ENCODE data around the gene EXOC3L4.
"Not testable (repeated sequence)": the region's sequence is repeated elsewhere in the genome, so short reads cannot be mapped to it uniquely, and the experiment has no call there.

Gene EXOC3L4

GRCh38 chr14:103094406-103095209, at the start of gene EXOC3L4:
TSS of gene EXOC3L4 (plus strand) at chr14:103094725. CDS start at chr14:103100220, 5,495 bp downstream.
- no peak for DNase-seq (ENCODE audit: low spot score)

GRCh38 chr14:103045371-103045869, 49.1 kb upstream of the EXOC3L4 start:
- no peak for DNase-seq (ENCODE audit: low spot score)

DNA sequence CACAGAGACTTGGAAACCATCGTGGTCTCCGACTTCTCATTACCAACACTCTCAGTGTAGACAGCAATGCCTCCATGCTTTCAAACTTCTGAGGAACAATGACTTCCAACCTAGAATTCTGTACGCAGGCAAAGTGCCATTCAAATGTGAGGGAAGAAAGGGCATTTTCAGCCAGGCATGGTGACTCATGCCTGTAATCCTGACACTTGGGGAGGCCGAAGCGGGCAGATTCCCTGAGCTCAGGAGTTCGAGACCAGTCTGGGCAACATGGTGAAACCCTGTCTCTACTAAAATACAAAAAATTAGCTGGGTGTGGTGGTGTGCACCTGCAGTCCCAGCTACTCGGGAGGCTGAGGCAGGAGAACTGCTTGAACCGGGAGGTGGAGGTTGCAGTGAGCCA, 47.1 kb upstream of the EXOC3L4 start:
- DNase-seq (ENCODE audit: low spot score): not testable (repeated sequence)

- DNase-seq (ENCODE audit: low spot score): no peak
Observed at GRCh38 chr14:103050935-103051334, 43.6 kb upstream of the EXOC3L4 start.

DNA sequence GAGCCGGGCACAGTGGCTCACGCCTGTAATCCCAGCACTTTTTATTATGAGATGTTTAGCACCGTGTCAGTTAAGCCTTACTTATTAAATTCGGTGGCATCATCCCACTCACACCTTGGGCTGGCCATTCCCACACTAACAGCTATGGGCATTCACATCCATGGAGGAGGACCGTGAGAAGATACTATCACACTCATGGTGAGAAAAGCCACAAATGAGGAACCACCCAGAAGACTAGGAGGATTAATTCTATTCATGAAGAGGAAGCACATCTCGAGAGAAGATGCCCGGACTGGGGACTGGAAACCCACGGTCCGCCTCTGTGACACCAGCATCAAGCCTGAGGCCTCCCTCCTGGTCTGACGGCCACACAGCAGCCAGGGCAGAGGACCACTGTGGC, 42.1 kb upstream of the EXOC3L4 start:
- DNase-seq (ENCODE audit: low spot score): no peak

GRCh38 chr14:103055695-103056094, 38.8 kb upstream of the EXOC3L4 start:
- no peak for DNase-seq (ENCODE audit: low spot score)

DNA sequence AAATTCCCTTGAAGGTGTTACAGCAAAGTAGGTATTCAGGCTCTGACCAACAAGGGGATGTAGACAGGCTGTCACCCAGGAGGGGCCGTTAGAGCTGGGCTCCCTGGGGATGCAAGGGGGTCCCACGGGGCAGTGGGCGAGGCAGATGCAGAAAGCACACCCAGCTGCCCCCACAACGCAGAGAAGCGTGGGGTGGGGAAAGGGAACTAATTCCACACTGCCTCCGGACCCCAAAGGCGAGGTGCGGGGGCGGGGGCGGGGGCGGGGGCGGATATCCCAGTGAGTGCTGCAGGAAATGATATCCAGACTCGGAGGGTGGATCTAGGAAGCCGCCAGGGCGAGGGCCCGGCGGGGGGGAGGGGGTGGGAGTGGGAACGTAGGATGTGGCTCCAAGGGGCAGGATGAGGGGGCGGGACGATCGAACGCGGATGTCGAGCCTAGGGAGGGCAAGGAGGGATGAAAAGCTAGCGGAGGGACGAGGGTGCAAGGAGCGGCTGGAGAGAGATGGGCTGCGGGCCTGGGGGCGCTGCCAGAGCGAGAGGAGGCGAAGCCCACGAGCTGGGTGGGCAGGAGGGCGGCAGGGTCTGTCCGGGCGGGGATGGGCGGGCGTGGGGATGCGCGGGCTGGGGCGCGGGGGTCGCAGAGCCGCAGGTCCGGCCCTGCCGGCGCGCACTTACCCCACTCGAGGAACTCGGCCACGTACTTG, 38.0 kb upstream of the EXOC3L4 start:
- DNase-seq (ENCODE audit: low spot score): peak; percentile 57

DNA sequence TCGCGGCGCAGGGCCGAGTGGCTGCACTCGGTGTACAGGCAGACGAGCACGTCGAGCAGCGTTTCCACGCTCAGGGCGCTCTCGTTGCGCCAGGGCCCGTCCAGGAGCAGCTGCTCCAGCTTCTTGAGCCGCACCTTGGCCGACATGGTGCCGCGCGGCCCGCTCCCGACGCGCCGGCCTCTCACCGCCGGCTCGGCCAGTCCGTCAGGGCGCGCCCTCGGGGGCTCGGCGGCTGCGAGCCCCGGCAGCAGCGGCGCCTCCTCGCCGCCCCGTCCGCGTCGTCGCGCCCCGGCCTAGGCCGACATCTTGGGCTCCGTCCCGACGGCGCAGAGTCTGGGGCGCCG, 37.5 kb upstream of the EXOC3L4 start:
- DNase-seq (ENCODE audit: low spot score): no peak

DNA sequence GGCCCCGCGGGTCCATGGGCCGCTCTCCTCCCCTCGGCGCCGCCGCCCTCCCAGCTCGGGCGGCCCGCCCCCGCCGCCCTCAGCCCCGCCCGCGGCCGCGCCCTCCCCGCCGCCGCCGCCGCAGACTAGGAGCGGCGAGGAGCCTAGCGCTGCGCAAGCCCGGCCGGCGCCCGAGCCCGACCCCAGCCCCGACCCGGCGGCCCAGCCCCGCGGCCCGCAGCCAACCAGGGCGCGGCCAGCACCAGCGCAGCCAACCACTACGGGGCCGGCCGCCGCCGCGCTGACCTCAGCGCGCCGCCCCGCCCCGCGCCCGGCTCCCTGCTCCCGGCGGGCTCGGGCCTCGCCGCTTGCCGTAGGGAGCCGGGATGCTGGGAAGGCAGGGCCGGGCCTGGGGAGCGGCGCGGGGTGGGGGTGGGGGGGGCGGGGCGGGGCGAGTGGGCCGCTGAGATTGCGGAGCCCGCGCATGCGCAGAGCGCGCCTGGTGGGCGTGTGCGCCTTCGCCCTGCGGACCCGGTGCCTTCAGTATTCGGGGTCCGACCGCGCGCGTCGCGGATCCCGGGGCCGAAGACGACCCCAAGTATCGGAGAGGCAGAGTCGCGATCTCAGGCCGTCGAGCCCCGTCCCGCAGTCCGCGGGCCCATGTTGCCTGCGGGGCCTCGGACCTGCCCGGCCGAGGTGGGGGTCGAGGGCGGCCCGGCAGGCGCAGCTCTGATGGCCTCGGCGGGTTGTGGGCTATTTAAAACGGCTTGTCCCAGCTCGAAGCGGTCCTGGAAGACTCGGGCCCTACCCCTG, 37.0 kb upstream of the EXOC3L4 start, which contains the start of gene CDC42BPB:
CDC42BPB (minus strand) TSS at position 178 of the 792 bp plus-strand sequence. CDS start 376 bp downstream, outside the sequence.
- peak; percentile 85 for DNase-seq (ENCODE audit: low spot score)

DNA sequence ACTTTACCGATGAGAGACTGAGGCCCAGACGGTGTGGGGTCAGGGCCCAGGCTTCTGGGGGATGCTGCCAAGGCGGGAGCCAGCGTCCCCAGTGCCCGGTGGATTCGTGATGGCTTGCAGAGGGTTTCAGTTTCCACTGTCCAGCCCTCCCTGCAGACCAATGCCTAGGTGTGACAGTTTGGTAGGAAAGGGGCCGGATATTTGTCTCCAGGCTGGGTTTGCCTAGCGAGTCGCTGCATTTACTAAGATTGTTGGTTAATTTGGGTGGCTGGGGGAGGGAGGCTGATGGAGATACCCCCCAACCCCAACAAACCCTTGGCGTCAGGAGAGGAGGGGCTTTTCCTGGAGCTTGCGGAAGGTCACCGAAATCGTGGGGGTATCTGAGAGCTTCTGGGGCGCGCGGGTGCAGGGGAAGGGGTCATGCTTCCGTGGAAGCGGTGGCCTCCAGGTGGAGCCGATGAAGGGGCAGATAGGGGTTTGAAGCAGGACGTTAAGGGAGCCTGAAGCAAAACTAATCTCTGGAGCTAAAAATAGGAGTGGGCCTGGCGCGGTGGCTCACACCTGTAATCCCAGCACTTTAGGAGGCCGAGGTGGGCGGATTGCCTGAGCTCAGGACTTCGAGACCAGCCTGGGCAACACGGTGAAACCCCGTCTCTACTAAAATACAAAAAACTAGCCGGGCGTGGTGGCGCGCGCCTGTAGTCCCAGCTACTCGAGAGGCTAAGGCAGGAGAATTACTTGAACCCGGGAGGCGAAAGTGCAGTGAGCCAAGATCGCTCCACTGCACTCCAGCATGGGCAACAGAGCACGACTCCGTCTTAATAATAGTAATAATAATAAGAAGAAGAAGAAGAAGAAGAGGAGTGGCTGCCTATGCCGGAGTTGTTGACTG, 36.1 kb upstream of the EXOC3L4 start:
- no peak for DNase-seq (ENCODE audit: low spot score)

DNA sequence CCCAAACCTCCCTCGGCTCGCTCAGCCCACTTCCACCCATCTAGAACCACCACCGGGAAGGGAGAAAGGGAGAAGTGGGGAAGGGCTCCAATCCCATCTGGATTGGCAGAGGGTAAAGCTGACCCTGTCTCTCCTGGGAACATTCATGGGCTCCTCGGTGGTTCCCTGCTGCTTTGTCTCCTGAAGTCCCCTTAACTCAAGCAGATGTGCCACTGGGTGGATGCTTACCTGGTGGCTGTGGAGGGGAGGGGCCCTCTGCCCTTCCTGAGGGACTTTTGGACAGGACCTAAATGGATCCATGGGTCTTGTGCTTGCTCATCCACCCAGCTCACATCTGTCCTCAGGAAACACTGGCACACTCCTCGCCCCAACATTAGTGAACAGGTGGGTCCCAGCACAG, 35.0 kb upstream of the EXOC3L4 start:
- no peak for DNase-seq (ENCODE audit: low spot score)

GRCh38 chr14:103061482-103061976, 33.0 kb upstream of the EXOC3L4 start:
- no peak for DNase-seq (ENCODE audit: low spot score)

GRCh38 chr14:103064436-103064835, 30.1 kb upstream of the EXOC3L4 start:
- DNase-seq (ENCODE audit: low spot score): no peak

- no peak for DNase-seq (ENCODE audit: low spot score)
Observed at GRCh38 chr14:103064978-103065377, 29.5 kb upstream of the EXOC3L4 start.

- DNase-seq (ENCODE audit: low spot score): no peak
Observed at GRCh38 chr14:103065861-103066260, 28.7 kb upstream of the EXOC3L4 start.

GRCh38 chr14:103066399-103066798, 28.1 kb upstream of the EXOC3L4 start:
- DNase-seq (ENCODE audit: low spot score): no peak

GRCh38 chr14:103067231-103067954, 27.1 kb upstream of the EXOC3L4 start:
- DNase-seq (ENCODE audit: low spot score): no peak

- DNase-seq (ENCODE audit: low spot score): no peak
Observed at GRCh38 chr14:103068351-103069073, 26.0 kb upstream of the EXOC3L4 start.

GRCh38 chr14:103070263-103070885, 24.2 kb upstream of the EXOC3L4 start:
- no peak for DNase-seq (ENCODE audit: low spot score)

Measured in HuH-7.5 (cell line).